K562 (cell line): ENCODE measurements around the gene CMTM8. TPM values are rescaled to one million over a fixed set of nuclear protein-coding genes. Genes with fewer than 3 reads are reported as not detected.
A peak's percentile ranks its signal among the peaks of the same experiment; 100 is the strongest.

Experiments used
- ATAC-seq: fragments of 200-7000 bp; cut with Tn5 transposase; 3 replicates; pipeline ENCODE4 v1.9.1; 2020; ENCODE audit warnings: moderate library complexity
- BruUV-seq: library from RNA; stranded (reverse); fragments of 400-500 nt; replicated peaks from 2 replicates; lab custom pipeline; 2021; lab: Mats Ljungman, UMichigan
- CTCF ChIA-PET: fragments of 300-600 bp; formaldehyde crosslinking; extraction: SDS; loops from one replicate; lab custom pipeline; 2021; ENCODE audit warnings: low intra/inter-chr PET ratio; lab: Yijun Ruan, JAX
- POLR2A ChIA-PET: fragments of 300-600, 350-650 bp; sonication (Branson Sonifier 250); formaldehyde crosslinking; extraction: SDS; loops from one replicate; lab custom pipeline; 2021; ENCODE audit warnings: antibody characterized with exemption, inconsistent platforms; lab: Yijun Ruan, JAX
- DNase-seq, 4 experiments: peaks; one replicate each; pipeline versions ENCODE4 v3.0.0 to v3.0.0-alpha.2; 2011 to 2018; ENCODE audit warnings: low spot score in 3 of 4, mixed read lengths in 3 of 4; ENCODE audit errors: extremely low read depth in 1 of 4
- FAIRE-seq: peaks from 2 replicates; lab custom pipeline; 2011; peaks lifted over from hg19 to GRCh38; lab: Jason Lieb, UNC
- H2AFZ ChIP-seq: 2 replicates; pipeline ENCODE4 v1.6.0; 2011; ENCODE audit warnings: low read depth, low read length, control low read depth, inconsistent platforms
- H3K27ac ChIP-seq: fragments of 200-600 bp; 3 replicates; pipeline ENCODE4 v1.8.0; 2011; ENCODE audit warnings: low read depth, mild to moderate bottlenecking, control low read depth, inconsistent platforms, low read length, moderate library complexity, mixed read lengths; ENCODE audit errors: extremely low read depth
- H3K27me3 ChIP-seq, 2 experiments: fragments of 300-600 bp in 1 of 2; 2 replicates in 1 of 2; 3 replicates in 1 of 2; pipeline versions ENCODE4 v1.6.0 to v1.8.0; 2011; ENCODE audit warnings: inconsistent platforms in 2 of 2, low read length in 2 of 2, mild to moderate bottlenecking in 1 of 2, mixed read lengths in 1 of 2, moderate library complexity in 1 of 2; ENCODE audit not compliant: control insufficient read depth in 2 of 2, insufficient read depth in 2 of 2
- H3K36me3 ChIP-seq: fragments of 300-600 bp; 3 replicates; pipeline ENCODE4 v1.8.0; 2011; ENCODE audit warnings: mild to moderate bottlenecking, low read length, inconsistent platforms; ENCODE audit not compliant: control insufficient read depth, insufficient read depth
- H3K4me1 ChIP-seq, 2 experiments: fragments of 200-600 bp in 1 of 2; replicated peaks in 1 of 2; 2 replicates in 1 of 2; 3 replicates in 1 of 2; pipeline versions ENCODE4 v1.5.1 to v1.8.0; 2011; ENCODE audit warnings: inconsistent platforms in 2 of 2, low read length in 2 of 2, mild to moderate bottlenecking in 1 of 2, mixed read lengths in 1 of 2, moderate library complexity in 1 of 2; ENCODE audit not compliant: control insufficient read depth in 2 of 2, insufficient read depth in 2 of 2
- H3K4me2 ChIP-seq: 2 replicates; pipeline ENCODE4 v1.6.1; 2011; ENCODE audit warnings: low read length, control low read depth, inconsistent platforms, mixed read lengths; ENCODE audit not compliant: insufficient read depth
- H3K4me3 ChIP-seq: fragments of 200-600 bp; sonication (generic), shearing (Covaris generic); 2 replicates; pipeline ENCODE4 v1.5.1; 2016; ENCODE audit warnings: control low read depth, inconsistent platforms
- H3K79me2 ChIP-seq: fragments of 200-600 bp; 3 replicates; pipeline ENCODE4 v1.8.0; 2011; ENCODE audit warnings: low read length, inconsistent platforms; ENCODE audit not compliant: control insufficient read depth, insufficient read depth
- H3K9ac ChIP-seq, 2 experiments: 2 replicates each; pipeline versions ENCODE4 v1.6.0 to v1.6.1; 2011; ENCODE audit warnings: low read depth in 2 of 2, low read length in 2 of 2, control low read depth in 1 of 2, inconsistent platforms in 1 of 2, mild to moderate bottlenecking in 1 of 2, mixed read lengths in 1 of 2; ENCODE audit not compliant: insufficient read depth in 1 of 2
- H3K9me1 ChIP-seq: one replicate; pipeline ENCODE4 v1.6.0; 2011; ENCODE audit warnings: inconsistent platforms, mild to moderate bottlenecking, low read length, moderate library complexity; ENCODE audit not compliant: control insufficient read depth, insufficient read depth
- H3K9me3 ChIP-seq: replicated peaks from 2 replicates; pipeline ENCODE4 v1.5.1; 2011; ENCODE audit warnings: low read depth, low read length, inconsistent platforms; ENCODE audit not compliant: control insufficient read depth, insufficient read depth
- H4K20me1 ChIP-seq: replicated peaks from 2 replicates; pipeline ENCODE4 v1.6.1; 2011; ENCODE audit warnings: low read length, inconsistent platforms, mixed read lengths; ENCODE audit not compliant: control insufficient read depth, insufficient read depth
- CBFA2T3 ChIP-seq: fragments of 450-650 bp; IDR thresholded peaks from 2 replicates; pipeline ENCODE4 v1.6.1; 2017
- CBX1 ChIP-seq: sonication (generic); IDR thresholded peaks from 2 replicates; pipeline ENCODE4 v1.6.1; 2016; ENCODE audit warnings: antibody characterized with exemption, low read depth, mild to moderate bottlenecking
- CBX5 ChIP-seq: IDR thresholded peaks from 2 replicates; pipeline ENCODE4 v1.6.1; 2014; ENCODE audit warnings: low read depth, borderline replicate concordance
- DIDO1 ChIP-seq: fragments of 450-650 bp; IDR thresholded peaks from 2 replicates; pipeline ENCODE4 v1.6.1; 2016; ENCODE audit warnings: low read depth, missing biosample characterization, missing genetic modification characterization
- DPF2 ChIP-seq: fragments of 450-650 bp; IDR thresholded peaks from 2 replicates; pipeline ENCODE4 v1.6.1; 2016
- GATAD2A ChIP-seq: fragments of 450-650 bp; IDR thresholded peaks from 2 replicates; pipeline ENCODE4 v1.6.1; 2017
- HDAC1 ChIP-seq, 2 experiments: fragments of 450-650 bp; IDR thresholded peaks; 2 replicates each; pipeline ENCODE4 v1.6.1; 2016 to 2017; ENCODE audit warnings: inconsistent platforms in 1 of 2, mild to moderate bottlenecking in 1 of 2, moderate library complexity in 1 of 2
- HMG20A ChIP-seq: fragments of 450-650 bp; formaldehyde crosslinking; conservative IDR thresholded peaks from 2 replicates; pipeline ENCODE4 v1.4.0; 2020; ENCODE audit warnings: mild to moderate bottlenecking, mixed read lengths
- MAFG ChIP-seq: fragments of 450-650 bp; conservative IDR thresholded peaks from 2 replicates; pipeline ENCODE4 v1.6.1; 2016; ENCODE audit warnings: missing genetic modification characterization, missing compliant biosample characterization
- PML ChIP-seq: IDR thresholded peaks from 2 replicates; pipeline ENCODE4 v1.6.1; 2012; ENCODE audit warnings: low read length, inconsistent platforms
- SMARCE1 ChIP-seq: fragments of 450-650 bp; IDR thresholded peaks from 2 replicates; pipeline ENCODE4 v1.7.1; 2016; ENCODE audit warnings: mild to moderate bottlenecking
- TBL1XR1 ChIP-seq, 2 experiments: IDR thresholded peaks; 2 replicates each; pipeline ENCODE4 v1.6.1; 2012; ENCODE audit warnings: improper control_type of control experiment in 2 of 2, low read length in 2 of 2, mild to moderate bottlenecking in 1 of 2
- XRCC4 ChIP-seq: IDR thresholded peaks from one replicate; pipeline ENCODE4 v1.6.1; 2011; ENCODE audit not compliant: insufficient read depth, insufficient read length; ENCODE audit errors: extremely low read depth
- ZC3H11A ChIP-seq: IDR thresholded peaks from 2 replicates; pipeline ENCODE4 v1.6.1; 2012; ENCODE audit warnings: low read depth, low read length, improper control_type of control experiment
- ZNF444 ChIP-seq: fragments of 250-450 bp; sonication (Bioruptor Pico); IDR thresholded peaks from 2 replicates; pipeline ENCODE4 v1.4.0; 2020; ENCODE audit warnings: mild to moderate bottlenecking, moderate library complexity
- ZNF512 ChIP-seq: IDR thresholded peaks from 2 replicates; pipeline ENCODE4 v1.6.1; 2016; ENCODE audit warnings: missing genetic modification characterization, missing compliant biosample characterization
- ZNF551 ChIP-seq: fragments of 250-450 bp; sonication (Bioruptor Pico); IDR thresholded peaks from 2 replicates; pipeline ENCODE4 v1.5.0; 2021; ENCODE audit warnings: mild to moderate bottlenecking, moderate library complexity
- ZNF717 ChIP-seq: fragments of 250-450 bp; sonication (Bioruptor Pico); IDR thresholded peaks from 2 replicates; pipeline ENCODE4 v1.5.0; 2021
- WGBS: fragments of 100-300 bp; shearing (Covaris generic); methylation state at CpG from one replicate; pipeline ENCODE4 v1.1.6; 2016; ENCODE audit warnings: low coverage, mixed read lengths; ENCODE audit not compliant: insufficient coverage; ENCODE audit errors: missing lambda C conversion rate; 5-methylcytosine and 5-hydroxymethylcytosine counted together
- in situ Hi-C: fragments of 300-500 bp; cut with MboI; formaldehyde crosslinking; loops from 4 replicates; pipeline ENCODE4 v1.15.0; 2018; ENCODE audit warnings: inconsistent platforms, mixed read lengths
- intact Hi-C: fragments of 100-400 bp; cut with micrococcal nuclease; formaldehyde crosslinking; loops from 2 replicates; pipeline ENCODE4 v1.14.2; 2022
- polyA plus RNA-seq, 8 experiments: library from polyadenylated mRNA; depleted of rRNA in 4 of 8; stranded (reverse) in 5 of 8; unstranded in 3 of 8; fragments of >200 nt; fragmentation: Nextera tagmentation in 2 of 8; fragmentation: Illumina TruSeq in 1 of 8; extraction: Ambion mirVana in 2 of 8; extraction: Trizol in 1 of 8; gene quantifications; 2 replicates each; pipeline versions ENCODE4 v1.2.1 to v1.2.3, GENCODE V29; 2011 to 2014; ENCODE audit warnings: inconsistent platforms in 1 of 8, missing spikeins in 1 of 8
- total RNA-seq, 7 experiments: library from RNA; depleted of rRNA in 6 of 7; stranded (reverse); fragments of >200 nt in 6 of 7; fragmentation: Illumina TruSeq in 2 of 7; extraction: Trizol in 2 of 7; gene quantifications; 2 replicates each; pipeline versions ENCODE4 v1.2.1 to v1.2.3, GENCODE V29; 2011 to 2021; ENCODE audit warnings: low replicate concordance in 1 of 7
- TF ChIP-seq, protein P1 (sequence below): fragments of 450-650 bp; IDR thresholded peaks from 2 replicates; pipeline ENCODE4 v1.6.1; 2016; ENCODE audit warnings: missing biosample characterization, missing genetic modification characterization

The CMTM8 gene
- total and polyA plus RNA-seq, 9 of the 15 experiments (the other 6 are each of a cell fraction or from before 2014, with no cell fraction given), result not detected

- ChIA-PET POLR2A (interaction anchor here (0.7 kb wide), 1 partner anchor 1766 kb away, joined by 4 read pairs; no protein-coding TSS in a partner anchor), CTCF (no interaction called here)
- intact Hi-C loops, result no loop called here
- H3K79me2 ChIP-seq, result no peaks in the 10 kb centered on the region
- no peaks in the 10 kb centered on the region for H3K36me3 ChIP-seq
- H3K9me3 ChIP-seq, result no peaks in the 10 kb centered on the region
- ATAC-seq (no peak), FAIRE-seq (no peak), DNase-seq (no peak)
- H3K4me1 ChIP-seq, result no peaks in the 10 kb centered on the region
- in situ Hi-C loops, result no loop called here
- no peak overlapping the region for H3K4me3 ChIP-seq
- no peaks in the 10 kb centered on the region for H4K20me1 ChIP-seq
- H2AFZ ChIP-seq, result no peak overlapping the region
- no peak overlapping the region for H3K27ac ChIP-seq
- H3K27me3 ChIP-seq, result peaks cover under 1 to 3% of the 10 kb centered on the region in 2 experiments; a peak in 2 of 5 replicates
- 21% methylated on average over 4 of the region's 4 CpGs for WGBS
- no peak overlapping the region for H3K9ac ChIP-seq
- BruUV-seq, result no TSS peak
- no peak overlapping the region for H3K4me2 ChIP-seq
- H3K9me1 ChIP-seq, result no peaks in the 10 kb centered on the region
- TF ChIP-seq ZNF444 (CRISPR knock-in tag) (no peak), MAFG (tag) (peak; percentile 75), DIDO1 (no peak), CBFA2T3 (no peak), ZNF512 (no peak), XRCC4 (no peak), ZC3H11A (no peak), PML (no peak), TBL1XR1 (IDR thresholded peaks at IDR 0.05; ENCODE audit: low read length in 2 of 2) (no peak), SMARCE1 (no peak), ZNF551 (CRISPR knock-in tag) (no peak), HDAC1 (IDR thresholded peaks at IDR 0.05) (no peak), DPF2 (peak; percentile 62), CBX1 (no peak), ZNF717 (CRISPR knock-in tag) (no peak), CBX5 (no peak), HMG20A (CRISPR knock-in tag) (no peak), GATAD2A (no peak)
- TF ChIP-seq, protein P1, sequence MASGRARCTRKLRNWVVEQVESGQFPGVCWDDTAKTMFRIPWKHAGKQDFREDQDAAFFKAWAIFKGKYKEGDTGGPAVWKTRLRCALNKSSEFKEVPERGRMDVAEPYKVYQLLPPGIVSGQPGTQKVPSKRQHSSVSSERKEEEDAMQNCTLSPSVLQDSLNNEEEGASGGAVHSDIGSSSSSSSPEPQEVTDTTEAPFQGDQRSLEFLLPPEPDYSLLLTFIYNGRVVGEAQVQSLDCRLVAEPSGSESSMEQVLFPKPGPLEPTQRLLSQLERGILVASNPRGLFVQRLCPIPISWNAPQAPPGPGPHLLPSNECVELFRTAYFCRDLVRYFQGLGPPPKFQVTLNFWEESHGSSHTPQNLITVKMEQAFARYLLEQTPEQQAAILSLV (tag), result 0 out of 2 replicates have a peak, but pooled peaks have one; percentile 11
Observed at GRCh38 chr3:32249184-32249782, 10.8 kb downstream of the CMTM8 start.
